SKM-1 treated with dmso at 0.1 percent for 144 hours (cell line): ENCODE measurements around the gene TMEM150B.
A peak's percentile ranks its signal among the peaks of the same experiment; 100 is the strongest.
"Not testable (repeated sequence)": the region's sequence is repeated elsewhere in the genome, so short reads cannot be mapped to it uniquely, and the experiment has no call there.

Experiments used
- DNase-seq: peaks from one replicate; lab custom pipeline; 2025; ENCODE audit not compliant: unreplicated experiment; lab: John Stamatoyannopoulos, UW

The TMEM150B gene

DNA sequence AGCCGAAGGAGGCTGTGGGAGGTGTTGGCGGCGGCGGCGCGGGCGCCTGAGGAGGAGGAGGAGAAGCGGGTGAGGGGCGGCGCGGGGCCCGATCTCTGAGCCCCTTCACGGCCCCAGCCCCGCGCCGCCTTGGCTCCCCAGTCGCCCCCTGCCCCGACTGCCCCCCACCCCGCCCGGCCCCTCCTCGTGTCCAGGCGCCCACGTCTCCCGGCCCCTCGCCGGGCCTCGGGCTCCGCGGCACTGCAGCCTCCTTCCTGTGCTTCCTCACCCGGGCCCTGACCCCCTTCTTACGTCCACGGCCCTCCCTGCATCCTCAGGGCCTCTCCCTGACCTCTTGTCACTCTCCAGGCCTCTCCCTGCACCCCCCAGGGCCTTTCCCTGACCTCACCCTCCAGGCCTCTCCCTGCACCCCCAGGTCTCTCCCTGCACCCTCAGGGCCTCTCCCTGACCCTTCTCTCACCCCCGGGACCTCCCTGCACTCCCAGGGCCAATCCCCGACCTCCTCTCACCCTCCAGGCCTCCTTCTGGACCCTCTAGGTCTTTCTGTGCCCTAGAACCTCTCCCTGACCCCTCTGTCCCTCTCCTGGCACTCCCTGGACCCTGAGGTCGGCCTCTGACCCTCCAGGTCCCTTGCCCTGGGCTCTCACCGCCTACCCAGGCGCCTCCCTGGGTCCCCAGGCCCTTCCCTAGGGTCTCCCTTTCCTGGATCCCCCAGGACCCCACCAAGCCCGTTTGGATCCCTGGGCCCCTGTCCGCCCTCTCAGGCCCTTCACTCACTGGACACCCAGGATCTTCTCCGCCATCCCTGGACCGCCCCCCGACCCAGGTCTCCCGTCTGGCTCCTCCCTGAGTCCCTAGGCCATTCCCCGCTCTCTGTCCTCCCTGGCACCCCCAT, 15.0 kb upstream of the TMEM150B start:
- DNase-seq = no peak

GRCh38 chr19:55339105-55339888, 14.2 kb upstream of the TMEM150B start, which contains the start of gene KMT5C:
Gene KMT5C, plus strand, starts transcription at chr19:55339876. Its CDS starts 2,061 bp downstream, at chr19:55341937.
- peak; percentile 99 for DNase-seq

DNA sequence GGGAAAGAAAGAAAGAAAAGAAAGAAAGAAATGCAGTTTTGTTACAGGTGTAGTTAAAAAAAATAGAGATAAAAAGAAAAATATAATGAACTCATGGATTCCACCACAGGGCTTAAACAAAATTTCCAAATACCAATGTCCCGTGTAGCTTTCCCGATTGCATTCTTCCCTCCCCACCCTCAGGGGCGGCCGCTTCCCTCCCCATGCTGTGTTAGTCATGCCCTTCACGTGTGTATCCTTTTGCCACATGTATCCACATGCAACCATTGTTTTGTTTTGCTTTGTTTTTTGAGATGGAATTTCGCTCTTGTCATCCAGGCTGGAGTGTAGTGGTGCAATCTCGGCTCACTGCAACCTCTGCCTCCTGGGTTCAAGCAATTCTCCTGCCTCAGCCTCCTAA, 11.0 kb upstream of the TMEM150B start:
- no peak for DNase-seq

DNA sequence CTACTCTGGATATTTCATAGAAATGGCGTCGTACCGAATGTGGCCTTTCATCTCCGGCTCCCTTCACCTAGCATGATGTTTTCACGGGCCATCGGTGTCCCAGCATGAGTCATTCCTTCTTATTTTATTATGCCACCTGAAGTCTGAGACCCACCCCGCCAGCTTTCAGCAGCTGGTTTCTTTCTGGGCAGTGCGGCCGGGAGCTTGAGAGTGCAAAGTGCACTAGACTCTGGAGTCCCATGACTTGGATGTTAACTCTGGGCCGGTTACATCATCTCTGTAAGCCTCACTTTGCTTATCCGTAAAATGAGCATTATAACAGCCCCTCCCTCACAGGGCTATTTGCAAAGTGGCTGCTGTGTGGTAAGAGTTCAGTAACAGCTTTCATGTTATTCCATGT, 8.7 kb upstream of the TMEM150B start:
- no peak for DNase-seq

GRCh38 chr19:55329791-55330190, 4.7 kb upstream of the TMEM150B start:
- not testable (repeated sequence) for DNase-seq

DNA sequence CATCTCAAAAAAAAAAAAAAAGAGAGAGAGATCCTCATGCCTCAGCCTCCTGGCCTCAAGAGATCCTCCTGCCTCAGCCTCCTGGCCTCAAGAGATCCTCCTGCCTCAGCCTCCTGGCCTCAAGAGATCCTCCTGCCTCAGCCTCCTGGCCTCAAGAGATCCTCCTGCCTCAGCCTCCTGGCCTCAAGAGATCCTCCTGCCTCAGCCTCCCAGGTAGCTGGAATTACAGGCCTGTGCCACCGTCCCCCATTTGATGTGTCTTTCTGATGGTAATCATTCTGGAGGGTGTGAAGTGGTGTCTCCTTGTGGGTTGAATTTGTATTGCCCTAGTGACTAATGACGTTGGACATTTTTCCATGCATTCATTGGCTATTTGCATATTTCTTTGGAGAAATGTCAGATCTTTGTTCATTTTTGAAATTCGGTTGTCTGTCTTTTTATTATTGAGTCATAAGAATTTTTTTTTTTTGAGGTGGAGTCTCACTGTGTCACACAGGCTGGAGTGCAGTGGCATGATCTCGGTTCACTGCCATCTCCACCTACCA, 3.7 kb upstream of the TMEM150B start:
- DNase-seq = not testable (repeated sequence)

DNA sequence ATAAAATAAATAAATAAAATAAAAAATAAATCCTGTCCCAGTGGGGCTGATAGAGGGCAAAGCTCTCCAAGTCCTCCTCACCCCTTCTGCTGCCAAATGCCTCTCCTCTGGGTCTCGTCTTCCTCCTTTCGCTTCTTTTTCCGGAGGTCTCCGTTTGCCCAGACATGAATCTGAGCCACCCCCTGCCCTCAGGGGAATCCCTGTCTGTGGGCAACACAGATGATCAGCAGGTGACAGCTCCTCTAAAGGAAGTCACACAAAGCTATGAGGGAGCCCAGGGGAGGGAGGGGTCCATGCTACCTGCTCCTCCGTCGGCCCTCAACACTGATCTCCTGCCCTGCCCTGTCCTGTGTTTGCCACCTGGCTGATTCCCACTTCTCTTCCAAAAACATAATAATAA, 479 bp downstream of the TMEM150B start:
- DNase-seq = no peak

- no peak for DNase-seq
These were observed 2.8 kb downstream of the TMEM150B start for GRCh38 chr19:55322204-55322885.

DNA sequence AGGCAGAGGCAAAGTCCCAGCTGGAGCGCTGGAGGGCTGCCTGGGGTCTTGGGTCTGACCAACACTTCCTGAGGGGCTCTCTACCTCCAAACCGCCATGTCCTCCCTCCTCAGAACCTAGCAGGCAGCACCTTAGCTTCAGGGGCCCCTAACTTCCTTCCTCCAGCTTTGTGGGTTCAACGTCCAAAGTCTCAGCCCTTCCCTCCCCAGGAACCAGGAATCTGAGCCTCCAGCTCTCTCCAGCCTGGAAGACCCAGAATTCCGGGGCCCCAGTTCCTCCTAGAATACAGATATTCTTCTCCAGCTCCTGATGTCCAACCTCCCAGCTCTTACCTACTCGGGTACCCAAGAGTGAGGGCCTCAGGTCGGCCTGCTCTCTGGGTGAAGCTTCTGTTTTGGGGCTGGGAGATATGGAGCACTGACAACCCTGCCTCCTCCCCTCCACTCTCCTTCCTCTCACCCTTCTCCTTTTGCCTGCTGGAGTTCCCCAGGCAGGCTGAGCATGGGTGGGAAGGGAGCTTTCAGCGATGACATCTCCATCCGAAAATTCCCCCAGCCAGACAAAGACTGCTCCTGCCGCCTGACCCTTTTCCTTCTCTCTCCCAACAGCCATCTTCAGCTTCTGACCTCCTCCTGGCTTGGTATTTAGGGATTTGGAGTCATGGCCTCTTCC, 3.5 kb downstream of the TMEM150B start:
- DNase-seq = no peak

DNA sequence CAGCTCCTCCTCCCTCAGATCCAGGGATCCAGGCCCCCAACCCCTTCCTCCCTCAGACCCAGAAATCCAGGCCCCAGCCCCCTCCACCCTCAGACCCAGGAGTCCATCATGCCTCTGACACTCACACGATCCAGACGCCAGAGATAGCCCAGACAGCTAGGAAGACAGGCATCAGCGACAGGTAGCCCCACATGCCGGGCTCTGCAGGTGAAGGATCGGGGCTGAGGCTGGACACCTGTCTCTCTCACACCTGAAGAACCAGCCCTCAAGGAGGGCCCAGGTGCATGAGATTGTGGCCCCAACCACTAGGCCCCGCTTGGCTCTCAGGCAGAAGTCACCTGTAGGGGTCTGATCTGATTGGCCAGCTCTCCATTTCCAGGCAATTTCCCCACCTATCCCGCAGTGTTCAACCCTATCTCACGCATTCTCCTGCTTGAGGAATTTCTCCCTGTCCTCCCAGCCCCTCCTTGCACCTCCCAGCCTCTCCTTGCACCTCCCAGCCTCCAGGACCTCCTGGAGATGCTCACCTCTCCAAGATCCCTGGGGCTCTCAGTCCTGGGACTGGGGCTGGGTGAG, 4.2 kb downstream of the TMEM150B start:
- DNase-seq = no peak

GRCh38 chr19:55319785-55320184, 5.4 kb downstream of the TMEM150B start:
- DNase-seq = no peak

- DNase-seq = no peak
These were observed 8.5 kb downstream of the TMEM150B start for GRCh38 chr19:55316646-55317045.

DNA sequence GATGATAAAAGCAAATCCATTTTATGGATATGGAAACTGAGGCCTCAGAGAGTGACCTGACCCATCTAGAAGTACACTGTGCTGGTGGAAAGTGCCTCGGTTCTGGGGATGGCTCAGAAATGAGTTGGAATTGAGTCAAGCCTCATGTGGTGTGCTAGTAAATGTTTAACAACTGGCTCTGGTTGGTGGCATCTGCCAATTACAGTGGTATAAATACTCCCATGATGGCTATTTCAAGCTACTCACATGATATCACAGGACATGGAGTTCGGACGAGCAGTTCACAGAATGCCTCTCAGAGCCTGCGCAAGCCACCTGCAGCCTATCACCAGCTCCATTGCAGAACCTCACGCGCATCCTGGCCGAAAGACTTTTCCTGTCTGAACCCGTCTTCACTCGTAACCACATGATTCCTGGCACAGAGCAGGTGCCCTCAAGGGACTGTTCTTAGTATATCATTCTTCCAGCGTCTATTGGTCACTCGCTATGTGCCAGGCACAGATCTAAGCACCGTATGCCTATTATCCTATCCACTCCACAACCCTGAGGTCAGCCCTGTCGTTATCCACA, 9.1 kb downstream of the TMEM150B start:
- DNase-seq = no peak

GRCh38 chr19:55314396-55314795, 10.7 kb downstream of the TMEM150B start:
- DNase-seq = no peak

DNA sequence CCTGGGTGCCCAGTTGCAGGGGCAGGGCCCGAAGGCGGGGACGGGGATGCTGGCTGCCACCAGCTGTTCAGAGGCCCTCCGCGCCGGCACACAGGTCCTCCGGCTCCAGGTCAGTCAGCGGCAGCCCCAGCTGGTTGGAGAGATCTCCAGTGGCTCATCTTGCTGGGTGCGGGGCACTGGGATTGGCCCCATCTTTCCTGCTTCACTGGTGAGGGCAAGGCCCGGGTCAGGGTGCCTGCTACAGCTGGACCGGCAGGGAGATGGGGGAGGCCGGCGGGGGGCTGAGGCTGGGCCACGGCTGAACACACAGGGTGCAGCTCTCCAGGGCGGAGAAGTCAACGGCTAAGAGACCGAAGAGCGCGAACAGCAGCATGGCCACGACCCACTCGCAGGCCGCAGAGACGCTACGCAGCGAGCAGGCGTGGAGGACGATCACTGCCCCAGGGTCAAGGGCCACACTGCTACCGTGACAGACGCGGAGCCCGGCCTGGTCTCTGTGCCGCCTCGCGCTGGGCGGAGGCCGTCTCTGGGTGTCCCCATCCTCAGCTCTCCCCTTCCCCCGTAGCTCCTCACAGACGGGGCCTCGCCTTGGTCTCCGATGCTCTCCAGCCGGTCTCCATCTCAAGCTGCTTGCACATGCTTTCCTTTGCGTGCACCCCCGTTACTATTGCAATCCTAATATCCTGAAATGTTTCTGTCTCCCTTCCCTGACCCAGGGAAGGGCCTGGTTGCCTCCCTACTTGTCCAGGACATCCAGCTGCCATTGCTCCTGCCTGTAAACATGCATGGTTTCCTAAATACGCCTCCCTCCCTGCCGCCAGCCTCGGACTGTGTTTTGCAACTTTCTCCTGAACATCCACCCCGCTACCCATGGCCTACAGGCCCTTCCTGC, 12.3 kb downstream of the TMEM150B start:
- no peak for DNase-seq

- no peak for DNase-seq
These were observed 13.3 kb downstream of the TMEM150B start for GRCh38 chr19:55311797-55312196.

- no peak for DNase-seq
These were observed 13.7 kb downstream of the TMEM150B start for GRCh38 chr19:55311397-55311796.

- no peak for DNase-seq
These were observed 14.6 kb downstream of the TMEM150B start for GRCh38 chr19:55310498-55310897.

DNA sequence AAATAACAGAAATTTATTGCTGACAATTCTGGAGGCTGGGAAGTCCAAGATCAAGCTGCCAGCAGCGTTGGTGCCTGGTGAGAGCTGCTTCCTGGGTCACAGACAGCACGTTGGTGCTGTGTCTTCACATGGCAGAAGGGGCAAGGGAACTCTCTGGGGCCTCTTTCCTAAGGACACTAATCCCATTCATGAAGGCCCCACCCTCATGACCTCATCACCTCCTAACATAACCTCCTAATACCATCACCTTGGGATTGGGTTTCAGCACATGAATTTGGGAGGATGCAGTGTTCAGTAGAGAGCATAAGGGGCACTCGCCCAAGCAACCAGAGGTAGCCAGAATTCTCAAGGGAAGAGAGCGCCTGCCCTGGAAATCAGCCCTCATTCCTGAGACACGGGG, 15.7 kb downstream of the TMEM150B start:
- DNase-seq = no peak
